Measurements from ENCODE around the gene ATP6V1B1.

DNA sequence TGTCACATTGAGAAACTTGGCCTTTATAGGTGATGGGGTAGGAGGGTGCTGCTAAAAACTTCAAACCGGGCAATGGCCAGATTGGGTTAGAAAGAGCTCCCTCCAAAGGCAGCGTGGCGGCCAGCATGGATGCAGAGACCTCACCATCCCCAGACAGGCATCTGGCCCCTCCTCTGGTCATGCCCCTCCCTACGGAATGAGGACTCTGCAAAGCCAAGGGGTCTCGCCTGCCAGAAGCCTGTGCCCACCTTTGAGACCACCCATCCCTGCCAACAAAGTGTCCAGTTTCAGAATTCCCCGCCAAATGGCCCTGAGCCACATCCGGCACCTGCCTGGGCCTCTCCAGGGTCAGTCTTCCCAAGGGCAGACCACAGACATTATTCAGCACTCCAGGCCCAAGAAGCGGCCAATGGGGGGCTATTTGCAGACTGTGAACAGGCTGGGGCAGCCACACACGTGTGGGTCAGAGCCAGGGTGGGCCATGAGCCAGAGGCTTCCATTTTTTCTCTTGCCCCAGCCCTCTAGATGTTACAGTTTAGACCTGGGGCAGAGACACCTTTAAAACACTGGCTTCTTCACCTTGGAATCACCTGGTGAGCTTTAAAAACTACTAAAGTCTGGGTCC is 4.2 kb upstream of the ATP6V1B1 start:
- TF ChIP-seq PPARA (CRISPR knock-in tag; IDR thresholded peaks at IDR 0.05; ENCODE audit: borderline replicate concordance): no peak
- TF ChIP-seq OSR1 (CRISPR knock-in tag; IDR thresholded peaks at IDR 0.05): no peak
- no peak for TF ChIP-seq TSHZ2 (CRISPR knock-in tag; IDR thresholded peaks at IDR 0.05)
- TF ChIP-seq CSRNP3 (CRISPR knock-in tag; IDR thresholded peaks at IDR 0.05): no peak
- TF ChIP-seq CSDC2 (CRISPR knock-in tag; IDR thresholded peaks at IDR 0.05): no peak
- TF ChIP-seq, protein P1, sequence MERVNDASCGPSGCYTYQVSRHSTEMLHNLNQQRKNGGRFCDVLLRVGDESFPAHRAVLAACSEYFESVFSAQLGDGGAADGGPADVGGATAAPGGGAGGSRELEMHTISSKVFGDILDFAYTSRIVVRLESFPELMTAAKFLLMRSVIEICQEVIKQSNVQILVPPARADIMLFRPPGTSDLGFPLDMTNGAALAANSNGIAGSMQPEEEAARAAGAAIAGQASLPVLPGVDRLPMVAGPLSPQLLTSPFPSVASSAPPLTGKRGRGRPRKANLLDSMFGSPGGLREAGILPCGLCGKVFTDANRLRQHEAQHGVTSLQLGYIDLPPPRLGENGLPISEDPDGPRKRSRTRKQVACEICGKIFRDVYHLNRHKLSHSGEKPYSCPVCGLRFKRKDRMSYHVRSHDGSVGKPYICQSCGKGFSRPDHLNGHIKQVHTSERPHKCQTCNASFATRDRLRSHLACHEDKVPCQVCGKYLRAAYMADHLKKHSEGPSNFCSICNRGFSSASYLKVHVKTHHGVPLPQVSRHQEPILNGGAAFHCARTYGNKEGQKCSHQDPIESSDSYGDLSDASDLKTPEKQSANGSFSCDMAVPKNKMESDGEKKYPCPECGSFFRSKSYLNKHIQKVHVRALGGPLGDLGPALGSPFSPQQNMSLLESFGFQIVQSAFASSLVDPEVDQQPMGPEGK (CRISPR knock-in tag; IDR thresholded peaks at IDR 0.05; ENCODE audit: borderline replicate concordance): no peak
- TF ChIP-seq ZFP30 (CRISPR knock-in tag; IDR thresholded peaks at IDR 0.05): no peak
